HCT116 (cell line): ENCODE measurements around the gene SPATA45. TPM values are rescaled to one million over a fixed set of nuclear protein-coding genes. Genes with fewer than 3 reads are reported as not detected.

ENCODE experiments used
- ATAC-seq: fragments of 200-7000 bp; cut with Tn5 transposase; 2 replicates; pipeline ENCODE4 v1.9.1; 2020; ENCODE audit warnings: mild to moderate bottlenecking, moderate library complexity
- BruUV-seq: library from RNA; stranded (reverse); fragments of 400-500 nt; replicated peaks from 2 replicates; lab custom pipeline; 2021; lab: Mats Ljungman, UMichigan
- CTCF ChIA-PET: fragments of 300-600 bp; sonication (Branson Sonifier 250); formaldehyde crosslinking; loops from one replicate; lab custom pipeline; 2021; ENCODE audit warnings: antibody characterized with exemption; lab: Charles Lee
- POLR2A ChIA-PET: fragments of 300-600, 350-600 bp; sonication (Branson Sonifier 250); formaldehyde crosslinking; loops from one replicate; lab custom pipeline; 2021; ENCODE audit warnings: antibody characterized with exemption; lab: Charles Lee
- RAD21 ChIA-PET, 2 experiments: fragments of 300-600 bp; sonication (Branson Sonifier 250); formaldehyde crosslinking; loops; one replicate each; lab custom pipeline; 2023; ENCODE audit warnings: low total read pairs in 2 of 2; ENCODE audit not compliant: uncharacterized antibody in 2 of 2, unreplicated experiment in 2 of 2, low non-redundant PET in 1 of 2; lab: Charles Lee
- DNase-seq: peaks from one replicate; pipeline ENCODE4 v3.0.0-alpha.2; 2010; ENCODE audit warnings: low read depth, low spot score
- H2AFZ ChIP-seq: fragments of 200-600 bp; shearing (Covaris generic), sonication (generic); 2 replicates; pipeline ENCODE4 v1.6.1; 2017; ENCODE audit warnings: low read depth, mixed run types, mixed read lengths, antibody characterized with exemption, low read length; ENCODE audit not compliant: poor library complexity, severe bottlenecking
- H3K27ac ChIP-seq: 2 replicates; pipeline ENCODE4 v1.5.1; 2012; ENCODE audit warnings: low read depth, low read length
- H3K27me3 ChIP-seq: fragments of 200-600 bp; sonication (generic); 2 replicates; pipeline ENCODE4 v1.6.1; 2016; ENCODE audit warnings: mixed run types, low read length, mixed read lengths; ENCODE audit not compliant: insufficient read depth
- H3K36me3 ChIP-seq, 2 experiments: fragments of 200-500 bp in 1 of 2; fragments of 200-600 bp in 1 of 2; sonication (Bioruptor generic) in 1 of 2; sonication (generic) in 1 of 2; 2 replicates each; pipeline versions ENCODE4 v1.5.1 to v1.6.1; 2014 to 2016; ENCODE audit warnings: low read length in 2 of 2, inconsistent platforms in 1 of 2, mixed read lengths in 1 of 2, mixed run types in 1 of 2; ENCODE audit not compliant: insufficient read depth in 2 of 2, control insufficient read depth in 1 of 2
- H3K4me1 ChIP-seq, 2 experiments: fragments of 200-600 bp in 1 of 2; sonication (generic) in 1 of 2; 2 replicates each; pipeline versions ENCODE4 v1.5.1 to v1.6.1; 2012 to 2017; ENCODE audit warnings: low read length in 2 of 2, inconsistent platforms in 1 of 2, mild to moderate bottlenecking in 1 of 2, mixed read lengths in 1 of 2, mixed run types in 1 of 2, moderate library complexity in 1 of 2; ENCODE audit not compliant: insufficient read depth in 2 of 2, control insufficient read depth in 1 of 2
- H3K4me2 ChIP-seq: fragments of 200-600 bp; sonication (generic); 2 replicates; pipeline ENCODE4 v1.6.1; 2017; ENCODE audit warnings: mixed run types, low read length, mixed read lengths
- H3K4me3 ChIP-seq, 2 experiments: fragments of 200-600 bp in 1 of 2; sonication (generic) in 1 of 2; replicated peaks in 1 of 2; 2 replicates each; pipeline ENCODE4 v1.5.1; 2011 to 2016; ENCODE audit warnings: low read length in 2 of 2, control low read depth in 1 of 2, low read depth in 1 of 2, mild to moderate bottlenecking in 1 of 2, mixed read lengths in 1 of 2, mixed run types in 1 of 2
- H3K79me2 ChIP-seq: fragments of 200-600 bp; sonication (generic); 2 replicates; pipeline ENCODE4 v1.6.1; 2017; ENCODE audit warnings: mild to moderate bottlenecking, mixed run types, low read length, moderate library complexity, mixed read lengths; ENCODE audit not compliant: insufficient read depth
- H3K9ac ChIP-seq: fragments of 200-600 bp; sonication (generic); 2 replicates; pipeline ENCODE4 v1.6.1; 2016; ENCODE audit warnings: low read length, mixed read lengths
- H3K9me2 ChIP-seq: fragments of 200-600 bp; sonication (generic), shearing (Covaris generic); 2 replicates; pipeline ENCODE4 v1.6.1; 2017; ENCODE audit warnings: mixed run types, mild to moderate bottlenecking, moderate library complexity; ENCODE audit not compliant: insufficient read depth
- H3K9me3 ChIP-seq, 2 experiments: fragments of 200-500 bp in 1 of 2; fragments of 200-600 bp in 1 of 2; sonication (Bioruptor generic) in 1 of 2; sonication (generic) in 1 of 2; 2 replicates each; pipeline ENCODE4 v1.6.1; 2014 to 2017; ENCODE audit warnings: low read length in 2 of 2, mixed read lengths in 2 of 2, inconsistent platforms in 1 of 2, low read depth in 1 of 2, mild to moderate bottlenecking in 1 of 2, mixed run types in 1 of 2, moderate library complexity in 1 of 2; ENCODE audit not compliant: control insufficient read depth in 1 of 2, insufficient read depth in 1 of 2
- H4K20me1 ChIP-seq: fragments of 200-600 bp; sonication (generic), shearing (Covaris generic); 2 replicates; pipeline ENCODE4 v1.6.1; 2017; ENCODE audit warnings: mixed run types, mild to moderate bottlenecking, moderate library complexity; ENCODE audit not compliant: insufficient read depth
- CBX3 ChIP-seq: IDR thresholded peaks from 2 replicates; pipeline ENCODE4 v1.6.1; 2012; ENCODE audit warnings: low read depth
- EGR1 ChIP-seq: IDR thresholded peaks from 2 replicates; pipeline ENCODE4 v1.6.1; 2012; ENCODE audit warnings: low read depth
- ELF1 ChIP-seq: IDR thresholded peaks from 2 replicates; pipeline ENCODE4 v1.6.1; 2012; ENCODE audit warnings: low read depth, borderline replicate concordance
- SRF ChIP-seq: IDR thresholded peaks from 2 replicates; pipeline ENCODE4 v1.6.1; 2012; ENCODE audit warnings: low read depth
- ZNF274 ChIP-seq: fragments of 200-500 bp; sonication (Bioruptor generic); IDR thresholded peaks from 2 replicates; pipeline ENCODE4 v1.6.1; 2014; ENCODE audit warnings: mild to moderate bottlenecking, low read depth, low read length, inconsistent platforms
- intact Hi-C: fragments of 100-400 bp; cut with micrococcal nuclease; formaldehyde crosslinking; loops from 2 replicates; pipeline ENCODE4 v1.10.0; 2022
- total RNA-seq: library from RNA; stranded (reverse); gene quantifications from one replicate; pipeline ENCODE4 v1.2.1, GENCODE V29; 2021; ENCODE audit not compliant: unreplicated experiment
- TF ChIP-seq, protein P1 (sequence below): IDR thresholded peaks from 2 replicates; pipeline ENCODE4 v1.6.1; 2012; ENCODE audit warnings: low read depth

The SPATA45 gene
- total RNA-seq, 1 experiment from 2014 or later: not detected

DNA sequence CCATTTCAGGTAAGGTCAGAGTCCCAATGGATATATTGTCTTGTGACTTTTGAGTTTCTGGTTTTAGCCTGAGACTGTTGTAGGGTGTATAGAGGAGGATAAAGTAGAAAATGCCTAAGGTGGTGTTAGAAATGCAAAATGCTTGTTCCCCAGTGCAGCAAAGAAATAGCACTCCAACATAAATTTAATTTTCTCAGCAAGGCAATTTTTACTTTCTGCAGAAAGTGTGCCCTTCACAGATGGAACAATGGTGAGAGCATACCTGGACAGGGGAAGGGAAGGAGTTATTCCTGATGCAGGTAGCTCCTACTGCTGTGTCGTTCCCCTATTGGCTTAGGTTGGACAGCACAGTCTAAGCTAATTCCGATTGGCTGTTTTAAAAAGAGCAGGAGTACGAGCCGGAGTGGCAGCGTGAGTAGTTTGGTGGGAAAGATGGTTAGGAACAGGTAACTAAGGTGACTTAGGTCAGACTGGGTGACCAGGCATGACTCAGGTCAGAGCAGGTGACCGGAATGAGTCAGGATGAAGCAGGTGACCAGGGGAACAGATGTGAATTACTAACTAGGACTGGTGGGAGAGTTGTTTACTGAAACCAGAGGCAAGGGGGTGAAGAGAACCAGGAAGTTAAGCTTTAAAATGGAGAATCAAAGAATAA lies 21.5 kb downstream of the SPATA45 start:
- no peak for ATAC-seq
- peaks cover 7 to 11% of the 10 kb centered on the region in 2 experiments; a peak in 2 of 4 replicates for H3K9me3 ChIP-seq
- no peaks in the 10 kb centered on the region for H3K36me3 ChIP-seq
- H3K27ac ChIP-seq: no peak overlapping the region
- H3K4me2 ChIP-seq: no peak overlapping the region
- ChIA-PET CTCF (no interaction called here), RAD21 (no interaction called here), POLR2A (no interaction called here)
- H2AFZ ChIP-seq: no peak overlapping the region
- DNase-seq: no peak
- no peaks in the 10 kb centered on the region for H3K9me2 ChIP-seq
- intact Hi-C loops: no loop called here
- no peak overlapping the region for H3K4me3 ChIP-seq
- TF ChIP-seq ZNF274 (no peak), CBX3 (peak; percentile 92), SRF (no peak)
- TF ChIP-seq, protein P1, sequence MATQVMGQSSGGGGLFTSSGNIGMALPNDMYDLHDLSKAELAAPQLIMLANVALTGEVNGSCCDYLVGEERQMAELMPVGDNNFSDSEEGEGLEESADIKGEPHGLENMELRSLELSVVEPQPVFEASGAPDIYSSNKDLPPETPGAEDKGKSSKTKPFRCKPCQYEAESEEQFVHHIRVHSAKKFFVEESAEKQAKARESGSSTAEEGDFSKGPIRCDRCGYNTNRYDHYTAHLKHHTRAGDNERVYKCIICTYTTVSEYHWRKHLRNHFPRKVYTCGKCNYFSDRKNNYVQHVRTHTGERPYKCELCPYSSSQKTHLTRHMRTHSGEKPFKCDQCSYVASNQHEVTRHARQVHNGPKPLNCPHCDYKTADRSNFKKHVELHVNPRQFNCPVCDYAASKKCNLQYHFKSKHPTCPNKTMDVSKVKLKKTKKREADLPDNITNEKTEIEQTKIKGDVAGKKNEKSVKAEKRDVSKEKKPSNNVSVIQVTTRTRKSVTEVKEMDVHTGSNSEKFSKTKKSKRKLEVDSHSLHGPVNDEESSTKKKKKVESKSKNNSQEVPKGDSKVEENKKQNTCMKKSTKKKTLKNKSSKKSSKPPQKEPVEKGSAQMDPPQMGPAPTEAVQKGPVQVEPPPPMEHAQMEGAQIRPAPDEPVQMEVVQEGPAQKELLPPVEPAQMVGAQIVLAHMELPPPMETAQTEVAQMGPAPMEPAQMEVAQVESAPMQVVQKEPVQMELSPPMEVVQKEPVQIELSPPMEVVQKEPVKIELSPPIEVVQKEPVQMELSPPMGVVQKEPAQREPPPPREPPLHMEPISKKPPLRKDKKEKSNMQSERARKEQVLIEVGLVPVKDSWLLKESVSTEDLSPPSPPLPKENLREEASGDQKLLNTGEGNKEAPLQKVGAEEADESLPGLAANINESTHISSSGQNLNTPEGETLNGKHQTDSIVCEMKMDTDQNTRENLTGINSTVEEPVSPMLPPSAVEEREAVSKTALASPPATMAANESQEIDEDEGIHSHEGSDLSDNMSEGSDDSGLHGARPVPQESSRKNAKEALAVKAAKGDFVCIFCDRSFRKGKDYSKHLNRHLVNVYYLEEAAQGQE: no peak
- no peaks in the 10 kb centered on the region for H3K79me2 ChIP-seq
- BruUV-seq: no TSS peak
- H3K27me3 ChIP-seq: no peaks in the 10 kb centered on the region
- no peak overlapping the region for H3K9ac ChIP-seq
- H3K4me1 ChIP-seq: no peaks in the 10 kb centered on the region
- no peaks in the 10 kb centered on the region for H4K20me1 ChIP-seq

DNA sequence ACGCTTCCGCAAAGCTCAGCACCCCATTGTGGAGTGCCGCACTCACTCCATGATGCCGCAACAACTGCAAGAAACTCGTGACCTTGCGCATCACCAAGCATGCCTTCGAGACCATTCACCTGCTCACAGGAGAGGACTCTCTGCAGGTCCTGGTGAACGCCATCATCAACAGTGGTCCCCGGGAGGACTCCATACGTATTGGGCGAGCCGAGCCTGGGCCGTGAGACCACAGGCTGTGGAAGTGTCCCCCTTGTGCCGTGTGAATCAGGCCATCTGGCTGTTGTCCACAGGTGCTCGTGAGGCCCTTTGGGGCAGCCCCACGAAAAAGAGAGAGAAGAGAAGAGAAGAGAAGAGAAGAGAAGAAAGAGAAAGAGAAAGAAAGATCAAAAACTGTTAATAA lies 23.2 kb downstream of the SPATA45 start:
- Histone ChIP-seq H3K9me2 (no peaks in the 10 kb centered on the region), H2AFZ (no peak overlapping the region), H3K4me1 (no peaks in the 10 kb centered on the region), H3K9me3 (peaks cover 7 to 11% of the 10 kb centered on the region in 2 experiments; a peak in 2 of 4 replicates), H3K4me2 (no peak overlapping the region), H3K9ac (no peak overlapping the region), H3K79me2 (no peaks in the 10 kb centered on the region), H3K27ac (no peak overlapping the region), H4K20me1 (no peaks in the 10 kb centered on the region), H3K36me3 (no peaks in the 10 kb centered on the region), H3K4me3 (no peak overlapping the region), H3K27me3 (no peaks in the 10 kb centered on the region)
- ChIA-PET RAD21 (no interaction called here), POLR2A (no interaction called here), CTCF (no interaction called here)
- intact Hi-C loops: no loop called here
- TF ChIP-seq ELF1 (no peak), EGR1 (no peak), ZNF274 (no peak)
- no peak for ATAC-seq
- DNase-seq: no peak
- BruUV-seq: no TSS peak
